A549 (cell line): ENCODE measurements around the gene TSPAN3.

ENCODE experiments used
- CEBPB ChIP-seq, 2 experiments: fragments of >200 bp in 1 of 2; sonication (Bioruptor Twin) in 1 of 2; formaldehyde crosslinking in 1 of 2; IDR thresholded peaks; 2 replicates each; pipeline ENCODE4 v1.6.1; 2012 to 2016
- CTCF ChIP-seq: fragments of >200 bp; sonication (Bioruptor Twin); formaldehyde crosslinking; IDR thresholded peaks from 3 replicates; pipeline ENCODE4 v1.5.1; 2016
- HMGXB4 ChIP-seq: fragments of 250-450 bp; sonication (Bioruptor Pico); IDR thresholded peaks from 2 replicates; pipeline ENCODE4 v1.5.0; 2021; ENCODE audit warnings: mild to moderate bottlenecking, moderate library complexity, borderline replicate concordance
- JUN ChIP-seq, 2 experiments: fragments of >200 bp; sonication (Bioruptor Twin); formaldehyde crosslinking; IDR thresholded peaks; 2 replicates in 1 of 2; 3 replicates in 1 of 2; pipeline ENCODE4 v1.6.1; 2016 to 2017
- MAFK ChIP-seq: fragments of 450-650 bp; IDR thresholded peaks from 2 replicates; pipeline ENCODE4 v1.6.1; 2014; ENCODE audit not compliant: partially characterized antibody
- MAX ChIP-seq: IDR thresholded peaks from 2 replicates; pipeline ENCODE4 v1.6.1; 2012
- POLR2A ChIP-seq: IDR thresholded peaks from 2 replicates; pipeline ENCODE4 v1.6.1; 2012; ENCODE audit warnings: mild to moderate bottlenecking, low read length

- no peak for TF ChIP-seq POLR2A
- TF ChIP-seq CTCF: no peak
- no peak for TF ChIP-seq JUN (IDR thresholded peaks at IDR 0.05)
- TF ChIP-seq HMGXB4 (CRISPR knock-in tag): no peak
- TF ChIP-seq MAX: no peak
- TF ChIP-seq MAFK: no peak
- TF ChIP-seq CEBPB (IDR thresholded peaks at IDR 0.05): no peak
Observed at GRCh38 chr15:77036537-77037387, 34.1 kb downstream of the TSPAN3 start.
